Activated CD4-positive, CD25-positive, alpha-beta regulatory T cell treated with anti-CD3 and anti-CD28 coated beads, Interleukin-2, amount 50 U/mL, for 72 hours (primary cell): ENCODE results near the gene SOX3.

ENCODE experiments used
- DNase-seq: peaks from one replicate; pipeline ENCODE4 v3.0.0; 2021

Gene SOX3

GRCh38 chrX:140492066-140492994, 12.5 kb downstream of the SOX3 start:
- no peak for DNase-seq

- no peak for DNase-seq
Measured at GRCh38 chrX:140480765-140481164, 24.1 kb downstream of the SOX3 start.

- no peak for DNase-seq
Measured at GRCh38 chrX:140477987-140478386, 26.9 kb downstream of the SOX3 start.

GRCh38 chrX:140475025-140475424, 29.8 kb downstream of the SOX3 start:
- DNase-seq: no peak

GRCh38 chrX:140467211-140467610, 37.7 kb downstream of the SOX3 start:
- DNase-seq: no peak
